PFSK-1 (cell line): ENCODE data around the gene PAK1.

Experiments
- POLR2AphosphoS5 ChIP-seq: IDR thresholded peaks from 2 replicates; pipeline ENCODE4 v1.6.1; 2012; ENCODE audit warnings: low read depth, mild to moderate bottlenecking, control low read depth, low read length, moderate library complexity
- REST ChIP-seq, 2 experiments: IDR thresholded peaks; 2 replicates each; pipeline versions ENCODE4 v1.6.1 to v1.8.0; 2011 to 2012; ENCODE audit warnings: low read depth in 2 of 2, low read length in 2 of 2, control low read depth in 1 of 2, inconsistent platforms in 1 of 2, mild to moderate bottlenecking in 1 of 2, moderate library complexity in 1 of 2; ENCODE audit not compliant: insufficient read depth in 1 of 2
- SIN3A ChIP-seq: IDR thresholded peaks from 2 replicates; pipeline ENCODE4 v1.6.1; 2012; ENCODE audit warnings: mild to moderate bottlenecking, low read length, moderate library complexity, borderline replicate concordance; ENCODE audit not compliant: insufficient read depth
- TAF1 ChIP-seq: IDR thresholded peaks from 2 replicates; pipeline ENCODE4 v1.6.1; 2012; ENCODE audit warnings: low read length, control low read depth, borderline replicate concordance; ENCODE audit not compliant: insufficient read depth

- no peak for TF ChIP-seq REST (IDR thresholded peaks at IDR 0.05; ENCODE audit: insufficient read depth in 1 of 2, low read depth in 2 of 2, low read length in 2 of 2)
- no peak for TF ChIP-seq TAF1
- no peak for TF ChIP-seq POLR2AphosphoS5
- TF ChIP-seq SIN3A = no peak
Measured at GRCh38 chr11:77428598-77428997, 45.3 kb downstream of the PAK1 start.
